A549 (cell line): ENCODE data around the gene PNLIPRP3. TPM values are rescaled to one million over a fixed set of nuclear protein-coding genes. Genes with fewer than 3 reads are reported as not detected.

Experiments used
- ATAC-seq, 2 experiments: fragments of 200-7000 bp in 1 of 2; fragments of >200 bp in 1 of 2; cut with Nextera tagmentation in 1 of 2; cut with Tn5 transposase in 1 of 2; 3 replicates each; pipeline versions ENCODE4 v1.8.0 to v1.9.1; 2018 to 2020; ENCODE audit warnings: mild to moderate bottlenecking in 1 of 2, moderate library complexity in 1 of 2
- CTCF ChIA-PET: fragments of 300-600 bp; sonication (Branson Sonifier 250); formaldehyde crosslinking; extraction: SDS; loops from one replicate; lab custom pipeline; 2021; ENCODE audit warnings: antibody characterized with exemption, inconsistent platforms; lab: Yijun Ruan, JAX
- POLR2A ChIA-PET: fragments of 350-600 bp; formaldehyde crosslinking; extraction: SDS; loops from one replicate; lab custom pipeline; 2021; ENCODE audit warnings: antibody characterized with exemption, inconsistent platforms; lab: Yijun Ruan, JAX
- DNase-seq, 2 experiments: peaks; one replicate each; pipeline versions ENCODE4 v3.0.0 to v3.0.0-alpha.2; 2011 to 2016; ENCODE audit warnings: low read depth in 1 of 2, low spot score in 1 of 2
- FAIRE-seq: peaks from 2 replicates; lab custom pipeline; 2011; peaks lifted over from hg19 to GRCh38; lab: Jason Lieb, UNC
- H3K27ac ChIP-seq, 2 experiments: fragments of >200 bp; sonication (Bioruptor Twin); formaldehyde crosslinking; 3 replicates each; pipeline ENCODE4 v1.5.1; 2016 to 2017
- H3K4me1 ChIP-seq: fragments of >200 bp; sonication (Bioruptor Twin); formaldehyde crosslinking; 3 replicates; pipeline ENCODE4 v1.6.1; 2016
- H3K4me2 ChIP-seq: fragments of >200 bp; sonication (Bioruptor Twin); formaldehyde crosslinking; 3 replicates; pipeline ENCODE4 v1.6.1; 2016
- H3K4me3 ChIP-seq: fragments of >200 bp; sonication (Bioruptor Twin); formaldehyde crosslinking; 3 replicates; pipeline ENCODE4 v1.5.1; 2016
- H3K9me3 ChIP-seq: fragments of >200 bp; sonication (Bioruptor Twin); formaldehyde crosslinking; 3 replicates; pipeline ENCODE4 v1.6.1; 2016
- ATOH8 ChIP-seq: fragments of 250-450 bp; sonication (Bioruptor Pico); IDR thresholded peaks from 2 replicates; pipeline ENCODE4 v1.5.0; 2020; ENCODE audit warnings: low read depth, mild to moderate bottlenecking, moderate library complexity
- BCL3 ChIP-seq: fragments of >200 bp; sonication (Bioruptor Twin); formaldehyde crosslinking; IDR thresholded peaks from 3 replicates; pipeline ENCODE4 v1.6.1; 2016
- CBX8 ChIP-seq: fragments of 200-600 bp; sonication (generic); IDR thresholded peaks from 2 replicates; pipeline ENCODE4 v1.6.1; 2016
- CHD4 ChIP-seq: fragments of 200-600 bp; sonication (generic); IDR thresholded peaks from 2 replicates; pipeline ENCODE4 v1.6.1; 2016; ENCODE audit warnings: antibody characterized with exemption, mild to moderate bottlenecking, borderline replicate concordance
- ESRRA ChIP-seq: fragments of 150-350 bp; IDR thresholded peaks from 2 replicates; pipeline ENCODE4 v1.6.1; 2014; ENCODE audit warnings: mild to moderate bottlenecking, low read length, borderline replicate concordance
- GATA3 ChIP-seq: IDR thresholded peaks from 2 replicates; pipeline ENCODE4 v1.6.1; 2012; ENCODE audit warnings: borderline replicate concordance
- HMGXB4 ChIP-seq: fragments of 250-450 bp; sonication (Bioruptor Pico); IDR thresholded peaks from 2 replicates; pipeline ENCODE4 v1.5.0; 2021; ENCODE audit warnings: mild to moderate bottlenecking, moderate library complexity, borderline replicate concordance
- HOXA7 ChIP-seq: fragments of 250-450 bp; sonication (Bioruptor Pico); IDR thresholded peaks from 2 replicates; pipeline ENCODE4 v1.5.0; 2020; ENCODE audit warnings: mild to moderate bottlenecking, moderate library complexity
- HOXB5 ChIP-seq: fragments of 250-450 bp; sonication (Bioruptor Pico); IDR thresholded peaks from 2 replicates; pipeline ENCODE4 v1.5.0; 2020; ENCODE audit warnings: mild to moderate bottlenecking, moderate library complexity
- JUNB ChIP-seq: fragments of >200 bp; sonication (Bioruptor Twin); formaldehyde crosslinking; IDR thresholded peaks from 2 replicates; pipeline ENCODE4 v1.6.1; 2016
- KDM1A ChIP-seq: fragments of 200-600 bp; sonication (generic); IDR thresholded peaks from 2 replicates; pipeline ENCODE4 v1.6.1; 2016; ENCODE audit warnings: low read depth, mild to moderate bottlenecking
- KDM5A ChIP-seq: fragments of 200-600 bp; sonication (generic); IDR thresholded peaks from 2 replicates; pipeline ENCODE4 v1.6.1; 2016; ENCODE audit warnings: antibody characterized with exemption, mild to moderate bottlenecking
- MAFK ChIP-seq: fragments of 450-650 bp; IDR thresholded peaks from 2 replicates; pipeline ENCODE4 v1.6.1; 2014; ENCODE audit not compliant: partially characterized antibody
- MAZ ChIP-seq: fragments of 150-350 bp; IDR thresholded peaks from 2 replicates; pipeline ENCODE4 v1.6.1; 2014; ENCODE audit warnings: antibody characterized with exemption, low read depth, low read length, borderline replicate concordance
- NR3C1 ChIP-seq: fragments of >200 bp; sonication (Bioruptor Twin); formaldehyde crosslinking; IDR thresholded peaks from 3 replicates; pipeline ENCODE4 v1.6.1; 2017
- PBX3 ChIP-seq: IDR thresholded peaks from 2 replicates; pipeline ENCODE4 v1.6.1; 2012
- RARB ChIP-seq: fragments of 250-450 bp; sonication (Bioruptor Pico); IDR thresholded peaks from 2 replicates; pipeline ENCODE4 v1.8.0; 2021; ENCODE audit warnings: mild to moderate bottlenecking, moderate library complexity
- REST ChIP-seq: fragments of 200-600 bp; sonication (generic); IDR thresholded peaks from 2 replicates; pipeline ENCODE4 v1.6.1; 2016; ENCODE audit warnings: antibody characterized with exemption, mild to moderate bottlenecking, moderate library complexity
- RFX5 ChIP-seq: fragments of 450-650 bp; IDR thresholded peaks from 2 replicates; pipeline ENCODE4 v1.7.1; 2014; ENCODE audit warnings: antibody characterized with exemption, mild to moderate bottlenecking, moderate library complexity
- SMC3 ChIP-seq: fragments of >200 bp; sonication (Bioruptor Twin); formaldehyde crosslinking; IDR thresholded peaks from 3 replicates; pipeline ENCODE4 v1.6.1; 2018; ENCODE audit warnings: inconsistent platforms
- ZC3H11A ChIP-seq: fragments of 450-650 bp; IDR thresholded peaks from 2 replicates; pipeline ENCODE4 v1.6.1; 2014; ENCODE audit warnings: antibody characterized with exemption, mild to moderate bottlenecking
- ZNF302 ChIP-seq: fragments of 250-450 bp; sonication (Bioruptor Pico); IDR thresholded peaks from 2 replicates; pipeline ENCODE4 v1.9.0; 2021; ENCODE audit warnings: inconsistent platforms, mild to moderate bottlenecking, moderate library complexity
- WGBS: methylation state at CpG from one replicate; pipeline ENCODE4 v1.1.6; 2017; ENCODE audit errors: missing lambda C conversion rate; 5-methylcytosine and 5-hydroxymethylcytosine counted together
- polyA plus RNA-seq, 4 experiments: library from polyadenylated mRNA; depleted of rRNA in 3 of 4; stranded (reverse); fragments of >200 nt; fragmentation: RNase III in 1 of 4; extraction: RNeasy Plus Mini Kit Qiagen cat#74134 plus additional on column Dnase treatment in 1 of 4; gene quantifications; 2 replicates in 3 of 4; 3 replicates in 1 of 4; pipeline ENCODE4 v1.2.3, GENCODE V29; 2011 to 2017

PNLIPRP3 gene
- polyA plus RNA-seq, 2 of the 4 experiments (the other 2 are of a cell fraction): not detected

- CTCF ChIA-PET: no interaction called here
- DNase-seq: no peak
- ATAC-seq: no peak
- Histone ChIP-seq H3K4me3 (no peak overlapping the region), H3K9me3 (no peaks in the 10 kb centered on the region), H3K4me1 (no peaks in the 10 kb centered on the region)
- no peak for FAIRE-seq
- no peak for TF ChIP-seq RARB (CRISPR knock-in tag)
- no peak for TF ChIP-seq GATA3
- TF ChIP-seq KDM5A: no peak
- no peak for TF ChIP-seq HOXB5
- no peak for TF ChIP-seq JUNB
- no peak for TF ChIP-seq ZC3H11A
- TF ChIP-seq ATOH8: no peak
- no peak for TF ChIP-seq KDM1A
- no peak for TF ChIP-seq HOXA7 (CRISPR knock-in tag)
- TF ChIP-seq REST: no peak
- TF ChIP-seq RFX5: no peak
- no peak for TF ChIP-seq PBX3
- no peak for TF ChIP-seq HMGXB4 (CRISPR knock-in tag)
- TF ChIP-seq, all 56 proteins: peak for 0
- 0% methylated on average over 1 of the region's 1 CpG for WGBS
- Histone ChIP-seq H3K4me2 (no peak overlapping the region), H3K27ac (no peak overlapping the region)
- POLR2A ChIA-PET: no interaction called here
These were observed 9.5 kb downstream of the PNLIPRP3 start for GRCh38 chr10:116437076-116437692.

- CTCF ChIA-PET: no interaction called here
- TF ChIP-seq SMC3 (no peak), MAZ (no peak), NR3C1 (no peak), ESRRA (no peak), BCL3 (no peak), HOXB5 (no peak), MAFK (no peak), CHD4 (no peak), REST (no peak), CBX8 (no peak), ZNF302 (CRISPR knock-in tag) (no peak), PBX3 (no peak)
These were observed 12.8 kb downstream of the PNLIPRP3 start for GRCh38 chr10:116440330-116441030.

More at GRCh38 chr10:116440330-116441030, 12.8 kb downstream of the PNLIPRP3 start:
- Histone ChIP-seq H3K4me1 (no peaks in the 10 kb centered on the region), H3K9me3 (no peaks in the 10 kb centered on the region), H3K4me2 (no peak overlapping the region), H3K27ac (no peak overlapping the region), H3K4me3 (no peak overlapping the region)
- ATAC-seq (no peak), FAIRE-seq (no peak), DNase-seq (no peak)
- 38% methylated on average over 5 of the region's 5 CpGs for WGBS
- POLR2A ChIA-PET: interaction anchor here (0.6 kb wide), 1 partner anchor 96 kb away, joined by 3 read pairs; no protein-coding TSS in a partner anchor
